GM18519 (cell line): Measurements from ENCODE around the gene SULT2B1.

Experiments
- ATAC-seq: cut with Tn5 transposase; IDR thresholded peaks from one replicate; pipeline ENCODE4 v1.9.1; 2021; ENCODE audit warnings: mild to moderate bottlenecking, moderate library complexity; ENCODE audit not compliant: unreplicated experiment, low FRiP score

Gene SULT2B1

DNA sequence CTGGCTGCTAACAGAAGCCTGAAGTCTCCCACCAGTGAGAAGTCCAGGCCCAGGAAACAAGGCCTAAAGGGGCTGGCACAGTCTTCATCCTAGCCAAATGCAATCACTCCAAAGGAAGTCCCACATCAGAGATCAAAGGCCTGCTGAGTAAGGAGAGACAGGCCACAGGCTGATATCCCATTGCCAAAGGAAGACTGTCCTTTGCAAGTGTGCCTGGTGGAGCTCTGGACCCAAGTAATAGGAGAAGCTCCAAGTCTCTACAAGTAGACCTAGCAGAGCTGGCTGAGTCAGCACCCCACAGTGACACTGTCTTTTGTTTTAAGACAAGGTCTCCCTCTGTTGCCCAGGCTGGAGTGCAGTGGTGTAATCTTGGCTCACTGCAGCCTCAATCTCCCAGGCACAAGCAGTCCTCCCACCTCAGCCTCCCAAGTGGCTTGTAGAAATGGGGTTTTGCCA is 80.7 kb downstream of the SULT2B1 start:
- ATAC-seq, result no peak

DNA sequence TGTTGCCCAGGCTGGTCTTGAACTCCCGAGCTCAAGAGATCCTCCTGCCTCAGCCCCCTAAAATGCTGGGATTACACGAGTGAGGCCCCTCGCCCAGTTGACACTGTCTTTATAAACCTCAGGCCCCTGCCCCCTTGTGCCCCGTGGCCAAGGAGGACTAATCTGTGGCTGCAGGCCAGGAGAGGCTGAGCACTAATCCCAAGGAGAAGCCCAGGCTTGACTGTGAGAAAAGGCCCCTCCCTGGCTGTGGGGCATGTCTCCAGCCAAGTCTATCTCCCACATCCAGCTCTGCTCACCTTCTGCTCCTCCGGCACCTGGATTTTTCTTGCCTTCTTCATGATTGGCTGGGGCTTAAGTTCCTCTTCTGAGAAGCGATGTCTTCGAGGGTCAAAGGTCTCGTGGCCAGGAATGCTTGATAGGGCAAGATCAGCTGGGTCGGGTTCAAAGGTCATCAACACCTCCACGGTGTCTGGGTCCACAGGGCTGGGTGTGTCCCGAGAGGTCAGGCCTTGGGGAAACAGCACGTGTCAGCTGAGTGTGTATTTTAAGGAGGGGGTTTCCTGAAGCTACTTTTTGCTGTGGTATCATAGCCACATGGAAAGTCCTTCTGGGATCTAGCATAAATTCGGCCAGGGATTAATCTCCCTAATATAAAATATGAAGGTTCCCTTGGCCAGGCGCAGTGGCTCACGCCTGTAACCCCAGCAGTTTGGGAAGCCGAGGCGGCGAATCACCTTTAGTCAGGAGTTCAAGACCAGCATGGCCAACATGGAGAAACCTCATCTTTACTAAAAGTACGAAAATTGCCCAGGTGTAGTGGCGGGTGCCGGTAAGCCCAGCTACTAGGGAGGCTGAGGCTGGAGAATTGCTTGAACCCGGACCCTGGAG is 81.4 kb downstream of the SULT2B1 start:
- no peak for ATAC-seq

DNA sequence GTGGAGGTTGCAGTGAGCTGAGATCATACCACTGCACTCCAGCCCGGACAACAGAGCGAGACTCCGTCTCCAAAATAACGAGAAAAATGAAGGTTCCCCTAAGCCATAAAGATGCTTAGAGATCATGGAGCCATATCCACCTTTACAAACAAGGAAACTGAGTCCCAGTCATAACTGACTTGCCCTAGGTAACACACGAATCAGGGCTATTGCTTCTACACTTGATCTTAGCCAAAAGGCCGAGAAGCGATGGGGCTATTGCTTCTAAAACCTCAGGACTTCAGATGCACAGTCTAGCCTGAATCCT is 82.0 kb downstream of the SULT2B1 start:
- ATAC-seq, result no peak

DNA sequence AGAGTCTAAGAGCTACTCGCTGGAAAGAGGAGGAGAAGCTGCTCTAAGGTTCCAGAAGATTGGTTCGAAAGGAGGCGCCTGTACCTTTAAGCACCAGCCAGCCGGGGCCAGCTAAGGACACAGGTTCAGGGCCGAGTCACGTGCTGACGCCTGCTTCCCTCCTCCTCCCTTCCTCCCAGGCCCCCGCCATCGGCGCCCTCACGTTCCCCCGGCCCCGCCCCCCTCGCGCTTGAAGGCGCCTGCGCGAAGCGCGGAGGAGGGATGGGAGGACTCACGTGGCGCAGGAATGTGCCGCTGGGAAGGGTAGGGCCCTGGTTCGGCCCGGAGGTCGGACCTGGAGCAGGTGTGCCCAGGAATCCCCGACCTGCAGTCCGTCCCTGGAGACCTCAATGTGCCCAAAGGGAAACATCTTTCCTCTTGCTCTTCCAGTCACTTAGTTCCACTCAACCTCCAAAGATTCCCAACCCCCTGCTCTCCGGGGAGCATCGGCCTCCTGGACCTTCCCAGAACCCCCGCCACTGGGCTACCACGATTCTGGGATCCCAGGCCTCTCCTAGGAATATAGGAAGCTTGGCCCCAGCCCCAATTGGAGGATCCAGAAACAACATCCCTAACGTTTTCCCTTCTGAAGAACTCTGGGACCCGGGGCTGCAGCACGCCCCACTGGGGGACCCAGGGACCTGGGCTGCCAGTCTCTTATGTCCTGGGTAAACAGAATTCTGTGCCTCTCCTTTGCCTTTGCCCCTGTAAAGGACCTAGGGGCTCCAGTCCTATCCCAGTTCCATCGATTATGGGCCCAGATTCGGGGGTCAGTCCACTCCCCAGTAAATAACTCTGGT is 82.7 kb downstream of the SULT2B1 start:
- ATAC-seq, result no peak

DNA sequence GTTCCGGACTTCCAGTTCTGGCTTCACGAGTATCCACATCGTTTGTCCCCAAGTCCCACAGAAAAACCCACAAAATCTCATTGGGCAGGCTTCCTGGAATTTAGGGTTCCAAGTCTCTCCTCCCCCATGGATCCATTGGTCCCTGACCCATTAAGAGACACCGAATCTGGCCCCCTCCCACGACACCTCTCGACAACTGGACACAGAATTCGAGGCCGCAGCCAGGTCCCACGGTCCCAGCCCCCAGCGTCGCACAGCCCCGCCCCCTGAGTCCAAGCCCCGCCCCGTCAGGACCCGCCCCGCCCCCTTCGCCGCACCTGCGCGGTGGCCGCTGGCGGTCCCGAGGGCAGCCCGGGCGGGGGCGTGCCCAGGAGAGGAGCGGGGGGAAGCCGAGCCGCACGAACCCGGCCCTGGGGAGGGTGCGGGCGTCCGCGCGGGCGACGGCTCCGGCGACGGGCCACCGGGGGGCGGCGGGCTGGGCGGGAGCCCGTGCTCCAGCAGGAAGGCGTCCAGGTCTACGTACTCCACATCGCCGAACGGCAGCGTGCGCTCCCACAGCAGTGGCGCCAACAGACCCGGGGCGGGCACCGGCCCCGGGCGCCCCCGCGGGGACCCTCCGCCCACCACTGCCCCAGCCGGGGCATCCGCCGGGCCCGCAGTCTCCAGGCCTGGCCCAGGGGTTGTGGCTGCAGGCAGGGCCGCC is 83.4 kb downstream of the SULT2B1 start:
- ATAC-seq, result no peak

DNA sequence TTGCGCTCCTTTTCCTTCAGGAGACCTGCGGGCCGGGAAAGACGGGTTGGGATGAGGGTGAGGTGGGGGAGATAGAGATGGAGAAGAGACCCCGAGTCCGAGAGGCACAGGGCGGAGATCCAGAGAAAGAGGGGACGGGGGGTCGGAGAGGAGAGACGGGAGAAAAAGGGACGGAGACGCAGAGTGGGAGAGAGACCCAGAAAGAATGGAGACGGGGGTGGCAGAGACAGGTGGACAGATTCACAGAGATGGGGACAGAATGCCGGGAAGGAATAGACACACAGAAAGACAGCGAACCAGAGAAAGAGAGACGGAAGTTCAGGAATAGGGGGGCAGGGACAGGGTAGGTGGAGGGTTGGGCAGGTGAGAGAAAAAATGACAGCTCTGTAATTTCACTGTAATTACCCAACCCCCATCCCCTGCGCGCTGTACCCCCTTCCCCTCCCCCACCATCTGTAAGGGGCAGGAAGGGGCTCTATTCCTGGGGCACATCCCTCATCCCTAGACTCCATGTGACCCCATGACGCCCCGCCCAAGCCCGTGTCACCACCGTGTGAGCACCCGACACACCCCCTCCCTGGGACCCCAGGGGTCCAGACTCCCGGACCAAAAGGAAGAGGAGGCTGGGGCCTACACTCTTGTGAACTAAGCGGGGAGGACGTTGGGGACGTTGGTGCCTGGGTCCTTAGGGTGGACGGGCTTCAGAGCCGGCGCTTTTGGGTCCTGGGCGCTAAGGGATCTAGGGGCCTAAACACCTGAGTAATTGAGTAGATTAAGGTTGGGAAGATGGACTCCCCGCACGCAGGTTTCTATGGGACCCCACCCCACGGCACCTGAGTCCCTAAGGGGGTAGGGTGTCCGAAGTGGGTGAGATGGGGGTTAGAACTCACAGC is 84.2 kb downstream of the SULT2B1 start:
- ATAC-seq, result no peak

DNA sequence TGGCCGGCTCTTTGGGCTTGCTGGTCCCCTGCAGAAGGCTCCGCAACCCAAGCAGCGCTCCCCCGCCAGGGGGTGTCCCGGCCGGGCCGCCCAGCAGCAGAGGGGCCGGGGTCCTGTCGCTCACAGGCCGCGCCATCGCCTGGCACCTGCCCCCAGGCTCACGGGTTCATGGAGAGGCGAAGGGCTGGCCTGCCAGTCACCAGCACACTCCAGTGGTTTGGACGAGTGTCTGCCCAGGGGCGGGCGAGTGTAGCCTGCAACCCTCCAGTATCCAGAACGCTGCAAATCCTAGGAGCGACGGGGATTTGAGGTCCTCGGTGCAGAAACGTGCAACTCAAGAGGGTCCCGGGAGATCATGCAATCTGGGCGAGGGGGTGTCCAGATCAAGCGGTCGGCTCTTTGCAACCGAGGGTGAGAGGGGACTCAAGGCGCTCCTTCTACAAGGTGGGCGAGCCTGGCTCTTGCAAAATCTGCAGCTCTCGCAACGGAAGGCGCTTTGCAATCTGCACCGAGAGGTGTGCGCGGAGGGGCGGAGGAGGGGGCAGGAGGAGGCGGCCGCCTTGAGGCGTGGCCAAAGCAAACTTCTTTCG is 85.0 kb downstream of the SULT2B1 start, which contains the start of gene DBP:
DBP (minus strand) TSS at position 521 of the 590 bp plus-strand sequence; CDS start at position 136, 385 bp downstream.
- ATAC-seq, result no peak

DNA sequence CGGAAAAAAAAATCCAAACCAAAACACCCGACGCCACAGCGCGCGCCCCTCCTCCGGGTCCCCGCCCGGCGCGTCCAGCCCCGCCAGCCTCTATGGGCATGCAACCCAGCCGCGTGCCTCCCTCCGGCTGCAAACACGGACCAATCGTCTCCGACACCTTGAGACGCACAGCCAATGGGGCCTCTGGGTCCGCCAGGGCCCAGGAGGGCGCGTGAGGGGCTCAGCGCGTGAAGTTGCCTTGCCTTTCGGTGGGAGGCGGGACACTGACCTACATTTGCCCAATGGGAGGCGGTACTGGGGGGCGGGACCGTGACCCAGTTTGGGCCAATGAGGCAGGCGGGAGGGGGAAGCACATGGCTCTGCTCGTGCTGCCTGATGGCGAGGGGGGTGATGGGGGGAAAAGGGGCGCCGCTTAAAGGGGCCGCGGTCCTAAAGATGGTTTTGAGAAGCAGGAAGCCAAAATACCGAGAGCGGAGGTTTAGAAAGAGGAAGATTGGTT is 85.5 kb downstream of the SULT2B1 start:
- ATAC-seq, result peak; percentile 51

GRCh38 chr19:48637948-48638830 is 86.2 kb downstream of the SULT2B1 start:
- ATAC-seq, result no peak

GRCh38 chr19:48638831-48639381 is 86.9 kb downstream of the SULT2B1 start:
- no peak for ATAC-seq

DNA sequence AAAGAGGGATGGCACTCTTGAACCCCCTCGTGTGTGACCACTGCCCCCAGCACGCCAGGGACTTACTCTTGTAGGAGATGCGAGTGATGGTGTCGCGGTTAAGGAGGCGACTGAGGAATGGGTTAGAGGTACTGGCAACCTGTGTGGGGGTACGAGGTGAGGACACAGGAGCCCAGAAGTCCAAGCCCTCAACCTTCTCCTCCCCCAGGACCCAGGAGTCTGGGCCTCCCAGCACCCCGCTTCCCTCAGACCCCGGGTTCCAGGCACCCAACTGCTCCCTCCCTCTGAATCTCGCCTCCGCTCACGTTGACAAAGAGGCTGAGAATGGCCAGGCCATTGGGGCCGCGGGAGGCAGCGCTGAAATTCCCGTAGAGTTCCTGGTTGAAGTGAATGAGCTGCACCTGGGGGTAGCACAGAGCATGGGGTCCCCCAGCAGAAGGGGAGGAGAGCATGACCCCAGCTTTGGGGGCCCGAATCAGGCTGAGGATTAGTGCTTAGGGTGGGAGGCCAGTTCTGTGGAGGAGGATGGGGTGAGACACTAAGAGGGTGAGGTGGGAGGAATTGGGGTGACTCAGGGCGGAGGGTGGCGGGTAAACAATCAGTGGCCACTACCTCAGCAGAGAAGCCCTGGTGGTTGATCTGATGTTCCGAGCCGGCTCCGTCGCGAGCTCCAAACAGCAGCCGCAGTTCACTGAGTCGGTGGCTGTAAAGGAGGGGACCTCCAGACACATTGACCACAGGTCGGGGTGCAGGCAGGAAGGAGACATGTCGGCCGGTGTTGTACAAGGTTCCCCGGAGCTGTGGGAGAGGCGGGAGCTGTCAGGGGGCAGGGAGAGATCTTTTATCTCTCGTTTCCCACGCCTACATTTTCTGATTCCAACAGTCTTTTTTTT is 87.8 kb downstream of the SULT2B1 start:
- no peak for ATAC-seq

GRCh38 chr19:48641850-48642249 is 89.9 kb downstream of the SULT2B1 start:
- no peak for ATAC-seq

GRCh38 chr19:48642862-48643261 is 90.9 kb downstream of the SULT2B1 start:
- ATAC-seq, result no peak

DNA sequence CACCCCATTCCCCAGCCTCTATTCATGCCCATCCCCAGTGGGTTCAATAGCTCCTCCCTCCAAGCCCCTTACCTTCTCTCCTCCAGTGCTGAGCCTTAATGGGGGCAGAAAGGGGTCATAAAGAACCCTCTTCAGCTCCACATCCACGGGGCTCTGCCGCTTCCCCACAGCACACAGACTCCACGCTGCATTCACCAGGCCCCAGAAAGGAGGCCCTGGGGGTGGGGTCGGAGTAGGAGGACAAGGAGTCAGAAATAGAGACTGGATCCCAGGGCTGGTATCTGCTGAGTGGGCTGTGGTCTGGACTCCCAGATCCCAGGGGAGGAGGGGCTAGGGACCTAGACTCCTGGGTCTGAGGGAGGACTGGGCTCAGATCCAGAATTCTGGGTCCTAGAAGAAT is 92.4 kb downstream of the SULT2B1 start:
- no peak for ATAC-seq

DNA sequence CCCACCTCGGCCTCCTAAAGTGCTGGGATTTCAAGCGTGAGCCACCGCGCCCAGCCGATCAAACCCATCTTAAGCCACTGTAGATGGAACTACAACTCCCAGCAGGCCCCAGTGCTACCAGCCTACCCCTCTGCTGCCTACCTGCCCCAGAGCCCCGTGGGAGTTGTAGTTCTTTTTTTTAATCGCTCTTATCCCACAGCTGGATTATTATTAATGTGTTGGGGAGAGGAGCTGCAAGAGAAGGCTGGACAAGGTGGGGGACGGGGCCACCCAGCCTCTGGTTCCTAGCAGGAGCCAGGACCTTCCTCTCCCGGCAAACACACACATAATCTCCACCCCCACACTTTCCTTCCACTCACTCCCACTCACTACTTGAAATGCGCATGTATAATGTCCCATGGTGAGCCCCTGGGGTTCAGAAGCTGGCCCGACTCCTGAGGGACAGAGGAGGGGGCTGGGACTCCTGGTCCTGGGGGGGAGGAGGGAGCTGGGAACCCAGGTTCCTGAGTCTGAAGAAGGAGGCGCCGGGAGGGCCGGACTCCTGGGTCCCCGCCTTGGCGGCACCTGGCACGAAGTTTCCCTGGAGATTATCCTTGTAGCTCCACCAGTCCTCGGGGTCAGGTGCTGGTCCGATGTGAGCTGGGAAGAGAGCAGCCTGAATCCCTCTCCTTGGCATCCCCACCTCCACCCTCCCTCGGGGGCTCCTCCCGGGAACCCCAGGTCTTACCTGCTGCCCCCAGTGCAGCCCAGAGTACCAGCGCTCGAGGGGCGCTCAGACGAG is 93.1 kb downstream of the SULT2B1 start:
- ATAC-seq, result no peak

DNA sequence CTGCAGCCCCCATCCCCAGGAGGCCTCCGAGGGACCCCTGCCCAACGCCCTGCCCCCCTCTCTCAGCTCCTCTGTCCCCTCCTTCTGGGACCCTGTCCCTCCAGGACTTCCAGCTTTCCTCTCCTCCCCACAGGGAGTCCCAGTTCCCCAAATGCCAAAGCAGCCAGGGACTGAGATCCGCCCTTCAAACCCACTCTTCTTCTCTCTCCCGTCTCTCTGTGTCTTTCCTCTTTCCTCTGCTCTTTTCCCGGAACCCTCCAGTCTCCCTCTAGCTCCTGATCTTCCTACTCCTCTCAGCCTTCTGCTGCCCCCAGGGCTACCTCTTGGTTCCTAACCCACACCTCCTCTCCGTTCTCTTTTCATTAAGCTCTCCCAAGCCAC is 93.6 kb downstream of the SULT2B1 start:
- ATAC-seq, result no peak
